K562 (cell line): ENCODE results near the gene EIF4EBP2. TPM values are rescaled to one million over a fixed set of nuclear protein-coding genes. Genes with fewer than 3 reads are reported as not detected.

Source experiments
- ATAC-seq: fragments of 200-7000 bp; cut with Tn5 transposase; 3 replicates; pipeline ENCODE4 v1.9.1; 2020; ENCODE audit warnings: moderate library complexity
- BruUV-seq: library from RNA; stranded (reverse); fragments of 400-500 nt; replicated peaks from 2 replicates; lab custom pipeline; 2021; lab: Mats Ljungman, UMichigan
- CTCF ChIA-PET: fragments of 300-600 bp; formaldehyde crosslinking; extraction: SDS; loops from one replicate; lab custom pipeline; 2021; ENCODE audit warnings: low intra/inter-chr PET ratio; lab: Yijun Ruan, JAX
- POLR2A ChIA-PET: fragments of 300-600, 350-650 bp; sonication (Branson Sonifier 250); formaldehyde crosslinking; extraction: SDS; loops from one replicate; lab custom pipeline; 2021; ENCODE audit warnings: antibody characterized with exemption, inconsistent platforms; lab: Yijun Ruan, JAX
- DNase-seq, 4 experiments: peaks; one replicate each; pipeline versions ENCODE4 v3.0.0 to v3.0.0-alpha.2; 2011 to 2018; ENCODE audit warnings: low spot score in 3 of 4, mixed read lengths in 3 of 4; ENCODE audit errors: extremely low read depth in 1 of 4
- FAIRE-seq: peaks from 2 replicates; lab custom pipeline; 2011; peaks lifted over from hg19 to GRCh38; lab: Jason Lieb, UNC
- H2AFZ ChIP-seq: 2 replicates; pipeline ENCODE4 v1.6.0; 2011; ENCODE audit warnings: low read depth, low read length, control low read depth, inconsistent platforms
- H3K27ac ChIP-seq: fragments of 200-600 bp; 3 replicates; pipeline ENCODE4 v1.8.0; 2011; ENCODE audit warnings: low read depth, mild to moderate bottlenecking, control low read depth, inconsistent platforms, low read length, moderate library complexity, mixed read lengths; ENCODE audit errors: extremely low read depth
- H3K27me3 ChIP-seq, 2 experiments: fragments of 300-600 bp in 1 of 2; 2 replicates in 1 of 2; 3 replicates in 1 of 2; pipeline versions ENCODE4 v1.6.0 to v1.8.0; 2011; ENCODE audit warnings: inconsistent platforms in 2 of 2, low read length in 2 of 2, mild to moderate bottlenecking in 1 of 2, mixed read lengths in 1 of 2, moderate library complexity in 1 of 2; ENCODE audit not compliant: control insufficient read depth in 2 of 2, insufficient read depth in 2 of 2
- H3K36me3 ChIP-seq: fragments of 300-600 bp; 3 replicates; pipeline ENCODE4 v1.8.0; 2011; ENCODE audit warnings: mild to moderate bottlenecking, low read length, inconsistent platforms; ENCODE audit not compliant: control insufficient read depth, insufficient read depth
- H3K4me1 ChIP-seq, 2 experiments: fragments of 200-600 bp in 1 of 2; replicated peaks in 1 of 2; 2 replicates in 1 of 2; 3 replicates in 1 of 2; pipeline versions ENCODE4 v1.5.1 to v1.8.0; 2011; ENCODE audit warnings: inconsistent platforms in 2 of 2, low read length in 2 of 2, mild to moderate bottlenecking in 1 of 2, mixed read lengths in 1 of 2, moderate library complexity in 1 of 2; ENCODE audit not compliant: control insufficient read depth in 2 of 2, insufficient read depth in 2 of 2
- H3K4me2 ChIP-seq: 2 replicates; pipeline ENCODE4 v1.6.1; 2011; ENCODE audit warnings: low read length, control low read depth, inconsistent platforms, mixed read lengths; ENCODE audit not compliant: insufficient read depth
- H3K4me3 ChIP-seq: fragments of 200-600 bp; sonication (generic), shearing (Covaris generic); 2 replicates; pipeline ENCODE4 v1.5.1; 2016; ENCODE audit warnings: control low read depth, inconsistent platforms
- H3K79me2 ChIP-seq: fragments of 200-600 bp; 3 replicates; pipeline ENCODE4 v1.8.0; 2011; ENCODE audit warnings: low read length, inconsistent platforms; ENCODE audit not compliant: control insufficient read depth, insufficient read depth
- H3K9ac ChIP-seq, 2 experiments: 2 replicates each; pipeline versions ENCODE4 v1.6.0 to v1.6.1; 2011; ENCODE audit warnings: low read depth in 2 of 2, low read length in 2 of 2, control low read depth in 1 of 2, inconsistent platforms in 1 of 2, mild to moderate bottlenecking in 1 of 2, mixed read lengths in 1 of 2; ENCODE audit not compliant: insufficient read depth in 1 of 2
- H3K9me1 ChIP-seq: one replicate; pipeline ENCODE4 v1.6.0; 2011; ENCODE audit warnings: inconsistent platforms, mild to moderate bottlenecking, low read length, moderate library complexity; ENCODE audit not compliant: control insufficient read depth, insufficient read depth
- H3K9me3 ChIP-seq: replicated peaks from 2 replicates; pipeline ENCODE4 v1.5.1; 2011; ENCODE audit warnings: low read depth, low read length, inconsistent platforms; ENCODE audit not compliant: control insufficient read depth, insufficient read depth
- H4K20me1 ChIP-seq: replicated peaks from 2 replicates; pipeline ENCODE4 v1.6.1; 2011; ENCODE audit warnings: low read length, inconsistent platforms, mixed read lengths; ENCODE audit not compliant: control insufficient read depth, insufficient read depth
- POLR2A ChIP-seq: fragments of 450-650 bp; conservative IDR thresholded peaks from 2 replicates; pipeline ENCODE4 v1.6.1; 2016
- ZBTB33 ChIP-seq: sonication (generic); formaldehyde crosslinking; IDR thresholded peaks from 2 replicates; pipeline ENCODE4 v1.8.1; 2023; ENCODE audit warnings: mild to moderate bottlenecking, missing genetic modification reagents
- WGBS: fragments of 100-300 bp; shearing (Covaris generic); methylation state at CpG from one replicate; pipeline ENCODE4 v1.1.6; 2016; ENCODE audit warnings: low coverage, mixed read lengths; ENCODE audit not compliant: insufficient coverage; ENCODE audit errors: missing lambda C conversion rate; 5-methylcytosine and 5-hydroxymethylcytosine counted together
- in situ Hi-C: fragments of 300-500 bp; cut with MboI; formaldehyde crosslinking; loops from 4 replicates; pipeline ENCODE4 v1.15.0; 2018; ENCODE audit warnings: inconsistent platforms, mixed read lengths
- intact Hi-C: fragments of 100-400 bp; cut with micrococcal nuclease; formaldehyde crosslinking; loops from 2 replicates; pipeline ENCODE4 v1.14.2; 2022
- polyA plus RNA-seq, 8 experiments: library from polyadenylated mRNA; depleted of rRNA in 4 of 8; stranded (reverse) in 5 of 8; unstranded in 3 of 8; fragments of >200 nt; fragmentation: Nextera tagmentation in 2 of 8; fragmentation: Illumina TruSeq in 1 of 8; extraction: Ambion mirVana in 2 of 8; extraction: Trizol in 1 of 8; gene quantifications; 2 replicates each; pipeline versions ENCODE4 v1.2.1 to v1.2.3, GENCODE V29; 2011 to 2014; ENCODE audit warnings: inconsistent platforms in 1 of 8, missing spikeins in 1 of 8
- total RNA-seq, 7 experiments: library from RNA; depleted of rRNA in 6 of 7; stranded (reverse); fragments of >200 nt in 6 of 7; fragmentation: Illumina TruSeq in 2 of 7; extraction: Trizol in 2 of 7; gene quantifications; 2 replicates each; pipeline versions ENCODE4 v1.2.1 to v1.2.3, GENCODE V29; 2011 to 2021; ENCODE audit warnings: low replicate concordance in 1 of 7

EIF4EBP2 gene
- total and polyA plus RNA-seq, 9 of the 15 experiments (the other 6 are each of a cell fraction or from before 2014, with no cell fraction given) = 16.1 to 67.5 (median 38.3) TPM

- no peak within 1 kb of the TSS for H3K4me3 ChIP-seq
- intact Hi-C loops = no loop called here
- ATAC-seq (no peak), FAIRE-seq (no peak), DNase-seq (no peak)
- no peak within 1 kb of the TSS for H3K9ac ChIP-seq
- no peaks in the 10 kb centered on the region for H3K9me3 ChIP-seq
- no peak within 1 kb of the TSS for H3K27ac ChIP-seq
- no peak within 1 kb of the TSS for H2AFZ ChIP-seq
- in situ Hi-C loops = no loop called here
- ChIA-PET CTCF (no interaction called here), POLR2A (interaction anchor here (1.5 kb wide), 1 partner anchor 11 kb away, joined by 6 read pairs; no protein-coding TSS in a partner anchor)
- no TSS peak for BruUV-seq
- WGBS = 39% methylated on average over 55 of the region's 60 CpGs
- H4K20me1 ChIP-seq = 0 out of 2 replicates have a peak, but pooled peaks cover 4% of the 10 kb centered on the region
- H3K79me2 ChIP-seq = no peaks in the 10 kb centered on the region
- peaks cover 0 to 19% of the 10 kb centered on the region in 2 experiments; a peak in 3 of 5 replicates for H3K4me1 ChIP-seq
- H3K9me1 ChIP-seq = no peaks in the 10 kb centered on the region
- H3K36me3 ChIP-seq = no peaks in the 10 kb centered on the region
- H3K27me3 ChIP-seq = peaks cover 71 to 86% of the 10 kb centered on the region in 2 experiments
- 0 out of 2 replicates have a peak, but pooled peaks have one; percentile 3 for TF ChIP-seq ZBTB33
- TF ChIP-seq POLR2A = no peak
- no peak within 1 kb of the TSS for H3K4me2 ChIP-seq
These were observed 37.4 kb downstream of the EIF4EBP2 start, which contains the start of gene NODAL for GRCh38 chr10:70441161-70441894. TSS of gene NODAL (minus strand) at chr10:70441681. CDS start at chr10:70441667, 14 bp downstream.
